ENCODE results near the gene SLC25A52.
A peak's percentile ranks its signal among the peaks of the same experiment; 100 is the strongest.
"Not testable (repeated sequence)": the region's sequence is repeated elsewhere in the genome, so short reads cannot be mapped to it uniquely, and the experiment has no call there.

SLC25A52 gene

GRCh38 chr18:31740180-31740579 lies 20.5 kb downstream of the SLC25A52 start:
- DNase-seq (ENCODE audit: low read depth): no peak

DNA sequence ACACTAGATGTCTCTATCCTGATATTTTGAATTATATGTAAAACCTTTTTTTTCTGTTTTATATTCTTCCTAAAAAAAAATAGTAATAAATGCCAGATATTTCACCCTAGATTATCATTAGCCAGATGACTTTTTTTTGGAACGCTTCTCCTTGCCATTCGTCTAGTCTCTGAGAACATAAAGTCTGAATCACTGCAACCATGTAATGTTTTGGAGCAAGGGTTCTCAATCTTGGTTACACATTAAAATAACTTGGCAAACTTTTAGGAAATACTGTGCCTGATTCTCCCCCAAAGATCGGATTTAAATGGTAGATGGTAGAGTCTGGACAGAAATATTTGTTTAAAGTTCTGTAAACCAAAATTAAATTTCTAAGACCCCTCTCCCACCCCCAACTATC lies 21.0 kb downstream of the SLC25A52 start:
- no peak for DNase-seq (ENCODE audit: low read depth)

GRCh38 chr18:31738460-31739407 lies 21.9 kb downstream of the SLC25A52 start:
- no peak for DNase-seq (ENCODE audit: low read depth)

GRCh38 chr18:31736630-31737029 lies 24.1 kb downstream of the SLC25A52 start:
- DNase-seq (ENCODE audit: low read depth): no peak

- no peak for DNase-seq (ENCODE audit: low read depth)
Observed at GRCh38 chr18:31731628-31732027, 29.1 kb downstream of the SLC25A52 start.

GRCh38 chr18:31729196-31729595 lies 31.5 kb downstream of the SLC25A52 start:
- not testable (repeated sequence) for DNase-seq (ENCODE audit: low read depth)

DNA sequence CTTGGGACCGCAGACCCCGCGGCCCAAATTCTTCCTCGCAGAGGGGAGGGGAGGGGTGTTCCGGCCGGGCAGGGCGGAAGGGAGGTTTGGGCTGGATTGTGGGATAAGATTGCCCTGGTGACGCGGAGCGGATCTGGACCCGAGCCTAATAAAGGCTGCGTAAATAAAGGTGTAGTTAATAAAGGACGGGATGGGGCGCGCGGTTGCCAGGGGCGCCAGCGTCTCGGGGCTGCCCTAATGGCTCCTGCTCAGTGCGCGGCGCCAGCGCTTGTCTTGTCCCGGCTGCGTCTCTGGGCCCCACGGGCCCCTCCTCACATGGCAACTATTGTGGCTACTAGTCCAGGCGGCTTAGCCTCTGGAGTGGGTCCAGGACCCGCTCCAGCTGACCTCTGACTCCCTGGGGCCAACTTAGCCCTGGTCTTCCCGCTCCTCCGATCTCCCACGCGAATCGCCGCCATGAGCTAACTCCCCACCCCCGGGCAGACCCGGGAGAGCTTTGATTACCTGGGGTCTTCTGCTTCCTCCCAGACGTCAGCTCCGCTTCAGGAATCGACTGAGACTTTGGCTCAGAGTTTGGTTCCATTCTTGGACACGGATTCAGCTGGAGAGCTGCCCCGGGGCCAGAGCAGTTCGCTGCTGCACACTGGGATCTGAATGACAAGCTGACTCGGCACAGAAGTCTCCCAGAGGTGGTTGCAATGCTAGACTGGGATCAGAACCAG lies 36.5 kb downstream of the SLC25A52 start:
- no peak for DNase-seq (ENCODE audit: low read depth)

- no peak for DNase-seq (ENCODE audit: low read depth)
Observed at GRCh38 chr18:31723639-31723989, 37.1 kb downstream of the SLC25A52 start.

GRCh38 chr18:31722369-31722957 lies 38.2 kb downstream of the SLC25A52 start:
- peak; percentile 58 for DNase-seq (ENCODE audit: low read depth)

GRCh38 chr18:31721601-31722000 lies 39.1 kb downstream of the SLC25A52 start:
- DNase-seq (ENCODE audit: low read depth): no peak

DNA sequence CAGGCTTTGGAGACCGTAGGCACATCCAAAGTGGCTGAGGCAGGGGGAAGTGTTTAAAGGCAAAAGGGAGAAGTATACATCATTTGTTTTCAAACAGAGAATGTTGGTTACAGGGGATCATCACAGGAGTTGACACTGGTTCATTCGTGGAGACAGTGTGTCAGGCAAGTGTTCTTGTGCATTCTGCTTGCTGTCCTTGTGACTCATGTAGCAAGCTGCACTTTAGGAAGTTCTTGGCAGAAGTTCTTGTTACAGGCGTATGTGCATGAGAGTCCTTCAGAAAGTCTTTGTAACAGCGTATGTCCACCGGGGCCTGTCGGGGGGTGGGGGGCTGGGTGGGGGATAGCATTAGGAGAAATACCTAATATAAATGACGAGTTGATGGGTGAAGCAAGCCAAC lies 39.8 kb downstream of the SLC25A52 start:
- no peak for DNase-seq (ENCODE audit: low read depth)

GRCh38 chr18:31719363-31720006 lies 41.2 kb downstream of the SLC25A52 start:
- DNase-seq (ENCODE audit: low read depth): no peak

DNA sequence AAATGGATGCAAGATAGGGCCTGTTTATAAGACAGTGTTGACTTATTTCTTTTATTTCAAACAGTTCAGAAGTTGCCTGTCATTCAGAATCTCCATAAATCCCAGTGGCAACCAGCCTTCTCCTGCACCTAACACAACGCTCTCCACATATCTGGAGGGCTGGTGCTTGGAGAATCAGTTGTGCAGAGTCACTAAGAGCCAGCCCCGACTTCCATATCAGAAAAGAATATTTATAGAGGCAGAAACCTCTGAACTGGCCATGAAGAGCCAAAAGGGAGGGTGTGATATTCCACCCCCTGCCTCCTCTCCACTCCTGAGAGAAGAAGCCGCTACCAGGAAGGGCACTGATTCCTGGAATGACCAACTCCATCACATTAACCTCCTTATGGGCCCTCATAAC lies 42.3 kb downstream of the SLC25A52 start:
- no peak for DNase-seq (ENCODE audit: low read depth)

GRCh38 chr18:31716362-31716761 lies 44.3 kb downstream of the SLC25A52 start:
- DNase-seq (ENCODE audit: low read depth): no peak

DNA sequence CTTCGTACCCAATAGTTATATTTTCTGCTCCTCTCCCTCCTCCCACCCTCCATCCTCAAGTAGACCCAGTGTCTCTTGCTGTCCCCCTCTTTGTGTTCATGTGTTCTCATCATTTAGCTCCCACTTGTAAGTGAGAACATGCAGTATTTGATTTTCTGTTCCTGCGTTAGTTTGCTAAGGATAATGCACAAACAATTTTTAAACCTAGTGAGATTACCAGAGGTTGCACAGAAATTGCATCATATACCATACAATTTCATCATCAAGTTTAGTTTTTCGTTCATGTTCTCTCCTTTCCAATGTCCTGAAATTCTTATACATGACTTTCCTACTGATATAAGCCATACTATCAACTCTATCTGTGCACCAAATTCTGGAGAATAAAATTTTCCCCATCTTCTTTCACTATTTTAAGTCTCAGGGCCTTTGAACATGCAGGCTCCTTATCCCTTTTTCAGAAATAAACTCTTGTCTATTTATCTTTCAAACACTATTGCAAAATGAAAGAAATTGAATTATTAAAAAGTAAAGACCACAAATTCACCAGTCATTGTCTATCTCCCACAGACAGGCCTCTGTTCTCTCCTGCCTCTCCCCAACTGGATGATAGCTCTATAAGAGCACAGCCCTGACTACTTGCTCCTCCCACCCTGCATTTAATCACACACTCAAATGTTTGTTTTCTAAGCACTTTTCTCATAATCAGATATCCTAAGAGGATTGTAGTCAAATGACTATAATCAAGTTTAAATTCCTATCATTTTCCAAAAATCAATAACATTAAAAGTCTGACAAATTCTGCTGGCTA lies 49.1 kb downstream of the SLC25A52 start:
- DNase-seq (ENCODE audit: low read depth): no peak

GRCh38 chr18:31710826-31711225 lies 49.9 kb downstream of the SLC25A52 start:
- DNase-seq (ENCODE audit: low read depth): no peak

Measured in stimulated activated CD4-positive, alpha-beta T cell treated with anti-CD3 and anti-CD28 coated beads, Interleukin-2, amount 100 ng/mL, for 4 hours (primary cell).